HepG2 (cell line): ENCODE measurements around the gene CCDC150. TPM values are rescaled to one million over a fixed set of nuclear protein-coding genes. Genes with fewer than 3 reads are reported as not detected.

Experiments used
- ATAC-seq: fragments of 200-7000 bp; cut with Tn5 transposase; 3 replicates; pipeline ENCODE4 v1.9.1; 2020; ENCODE audit warnings: mild to moderate bottlenecking, moderate library complexity
- BruUV-seq: library from RNA; stranded (reverse); fragments of 400-500 nt; replicated peaks from 2 replicates; lab custom pipeline; 2021; lab: Mats Ljungman, UMichigan
- CTCF ChIA-PET: fragments of 300-600 bp; formaldehyde crosslinking; extraction: SDS; loops from one replicate; lab custom pipeline; 2021; ENCODE audit warnings: low total read pairs, inconsistent platforms, low intra/inter-chr PET ratio; lab: Yijun Ruan, JAX
- POLR2A ChIA-PET: fragments of 350-600 bp; sonication (Branson Sonifier 250); formaldehyde crosslinking; loops from one replicate; lab custom pipeline; 2020; ENCODE audit warnings: antibody characterized with exemption, inconsistent platforms; lab: Yijun Ruan, JAX
- DNase-seq: peaks from one replicate; pipeline ENCODE4 v3.0.0-alpha.2; 2015; ENCODE audit warnings: low spot score
- FAIRE-seq: peaks from 3 replicates; lab custom pipeline; 2011; peaks lifted over from hg19 to GRCh38; lab: Jason Lieb, UNC
- H2AFZ ChIP-seq: one replicate; pipeline ENCODE4 v1.6.1; 2011; ENCODE audit warnings: low read length, inconsistent platforms
- H3K27ac ChIP-seq: fragments of 300-600 bp; 3 replicates; pipeline ENCODE4 v1.8.0; 2011; ENCODE audit warnings: mixed run types, mild to moderate bottlenecking, mixed read lengths, low read length, inconsistent platforms; ENCODE audit not compliant: insufficient read depth; ENCODE audit errors: extremely low read length
- H3K27me3 ChIP-seq, 2 experiments: fragments of 200-600 bp in 1 of 2; 2 replicates in 1 of 2; 3 replicates in 1 of 2; pipeline versions ENCODE4 v1.6.0 to v1.8.0; 2011; ENCODE audit warnings: low read length in 2 of 2, mild to moderate bottlenecking in 2 of 2, moderate library complexity in 2 of 2, inconsistent platforms in 1 of 2; ENCODE audit not compliant: insufficient read depth in 2 of 2, control insufficient read depth in 1 of 2
- H3K36me3 ChIP-seq, 2 experiments: fragments of 200-600 bp in 1 of 2; replicated peaks in 1 of 2; 2 replicates in 1 of 2; 3 replicates in 1 of 2; pipeline versions ENCODE4 v1.5.1 to v1.8.0; 2011; ENCODE audit warnings: low read length in 2 of 2, inconsistent platforms in 1 of 2; ENCODE audit not compliant: insufficient read depth in 2 of 2, control insufficient read depth in 1 of 2
- H3K4me1 ChIP-seq: 2 replicates; pipeline ENCODE4 v1.5.1; 2012; ENCODE audit warnings: low read length, inconsistent platforms; ENCODE audit not compliant: insufficient read depth
- H3K4me2 ChIP-seq: 2 replicates; pipeline ENCODE4 v1.6.0; 2011; ENCODE audit warnings: low read depth, low read length, inconsistent platforms
- H3K4me3 ChIP-seq, 3 experiments: fragments of 200-600 bp in 1 of 3; sonication (generic), shearing (Covaris generic) in 1 of 3; replicated peaks in 1 of 3; 2 replicates each; pipeline ENCODE4 v1.5.1; 2011 to 2016; ENCODE audit warnings: low read length in 3 of 3, inconsistent platforms in 2 of 3, low read depth in 2 of 3, mild to moderate bottlenecking in 2 of 3, control low read depth in 1 of 3, mixed read lengths in 1 of 3; ENCODE audit not compliant: insufficient read depth in 1 of 3
- H3K79me2 ChIP-seq: one replicate; pipeline ENCODE4 v1.6.1; 2011; ENCODE audit warnings: low read length, inconsistent platforms; ENCODE audit not compliant: insufficient read depth
- H3K9ac ChIP-seq: 2 replicates; pipeline ENCODE4 v1.6.0; 2011; ENCODE audit warnings: mild to moderate bottlenecking, low read depth, low read length, inconsistent platforms; ENCODE audit not compliant: insufficient read depth
- H3K9me3 ChIP-seq: 2 replicates; pipeline ENCODE4 v1.5.1; 2012; ENCODE audit warnings: mild to moderate bottlenecking, low read length
- H4K20me1 ChIP-seq: 2 replicates; pipeline ENCODE4 v1.6.0; 2011; ENCODE audit warnings: inconsistent platforms, mild to moderate bottlenecking, low read length, moderate library complexity; ENCODE audit not compliant: insufficient read depth
- FOXP1 ChIP-seq, 2 experiments: fragments of 450-650 bp in 1 of 2; IDR thresholded peaks; 2 replicates each; pipeline ENCODE4 v1.6.1; 2017 to 2018; ENCODE audit warnings: antibody characterized with exemption in 1 of 2
- GABPA ChIP-seq, 2 experiments: IDR thresholded peaks; 2 replicates each; pipeline ENCODE4 v1.6.1; 2011 to 2016; ENCODE audit warnings: low read depth in 2 of 2, low read length in 1 of 2, missing biosample characterization in 1 of 2, missing genetic modification characterization in 1 of 2
- GABPB1 ChIP-seq: IDR thresholded peaks from 2 replicates; pipeline ENCODE4 v1.6.1; 2016; ENCODE audit warnings: mild to moderate bottlenecking, missing genetic modification reagents, moderate library complexity, missing compliant biosample characterization
- KLF16 ChIP-seq, 2 experiments: sonication (generic) in 1 of 2; formaldehyde crosslinking in 1 of 2; IDR thresholded peaks; 2 replicates each; pipeline versions ENCODE4 v1.6.1 to v1.8.0; 2016 to 2023; ENCODE audit warnings: missing genetic modification reagents in 2 of 2, missing compliant biosample characterization in 1 of 2
- NR2C2 ChIP-seq: sonication (generic); formaldehyde crosslinking; IDR thresholded peaks from 2 replicates; pipeline ENCODE4 v1.4.0; 2020; ENCODE audit warnings: missing genetic modification reagents, mild to moderate bottlenecking, moderate library complexity, borderline replicate concordance
- SAP130 ChIP-seq: IDR thresholded peaks from 2 replicates; pipeline ENCODE4 v1.6.1; 2016; ENCODE audit warnings: low read depth
- SP1 ChIP-seq, 2 experiments: fragments of 450-650 bp in 1 of 2; sonication (generic) in 1 of 2; formaldehyde crosslinking in 1 of 2; IDR thresholded peaks; 2 replicates each; pipeline versions ENCODE4 v1.4.0 to v1.6.1; 2016 to 2020; ENCODE audit warnings: missing genetic modification reagents in 1 of 2
- THAP11 ChIP-seq: IDR thresholded peaks from 2 replicates; pipeline ENCODE4 v1.6.1; 2016; ENCODE audit warnings: missing biosample characterization, missing genetic modification reagents
- ZNF12 ChIP-seq: sonication (generic); formaldehyde crosslinking; IDR thresholded peaks from 2 replicates; pipeline ENCODE4 v1.5.0; 2020; ENCODE audit warnings: missing genetic modification reagents
- ZNF121 ChIP-seq: sonication (generic); formaldehyde crosslinking; IDR thresholded peaks from 2 replicates; pipeline ENCODE4 v1.5.0; 2020; ENCODE audit warnings: mild to moderate bottlenecking, missing genetic modification reagents
- ZNF318 ChIP-seq: sonication (generic); formaldehyde crosslinking; IDR thresholded peaks from 2 replicates; pipeline ENCODE4 v1.4.0; 2020; ENCODE audit warnings: mild to moderate bottlenecking, missing genetic modification reagents
- ZNF331 ChIP-seq: sonication (generic); formaldehyde crosslinking; IDR thresholded peaks from 2 replicates; pipeline ENCODE4 v1.4.0; 2020; ENCODE audit warnings: missing genetic modification reagents
- ZNF350 ChIP-seq: sonication (generic); formaldehyde crosslinking; IDR thresholded peaks from 2 replicates; pipeline ENCODE4 v1.4.0; 2020; ENCODE audit warnings: mild to moderate bottlenecking, low read depth, missing genetic modification reagents, borderline replicate concordance
- WGBS: methylation state at CpG from one replicate; pipeline ENCODE4 v1.1.6; 2017; ENCODE audit warnings: low lambda C conversion rate; 5-methylcytosine and 5-hydroxymethylcytosine counted together
- in situ Hi-C: cut with HindIII; loops from 2 replicates; pipeline ENCODE4 v1.10.0; 2017; ENCODE audit warnings: low pct_unique_long_range_greater_than_20kb; ENCODE audit not compliant: extremely low pct_ligation_motif_present
- intact Hi-C: fragments of 100-400 bp; cut with micrococcal nuclease; formaldehyde crosslinking; loops from one replicate; pipeline ENCODE4 v1.10.0; 2022; ENCODE audit not compliant: unreplicated experiment
- polyA plus RNA-seq, 8 experiments: library from polyadenylated mRNA; depleted of rRNA in 3 of 8; stranded (reverse) in 7 of 8; unstranded in 1 of 8; fragments of >200 nt; fragmentation: Illumina TruSeq in 4 of 8; extraction: Trizol in 4 of 8; gene quantifications; 2 replicates each; pipeline versions ENCODE4 v1.2.1 to v1.2.3, GENCODE V29; 2011 to 2016; ENCODE audit warnings: low read depth in 4 of 8, missing spikeins in 1 of 8, mixed read lengths in 1 of 8; ENCODE audit not compliant: insufficient read depth in 1 of 8
- total RNA-seq, 5 experiments: library from RNA; depleted of rRNA; stranded (reverse); fragments of >200 nt; fragmentation: Illumina TruSeq; extraction: Trizol; gene quantifications; 2 replicates each; pipeline ENCODE4 v1.2.3, GENCODE V29; 2016; ENCODE audit warnings: low read depth in 1 of 5

The CCDC150 gene
- total and polyA plus RNA-seq, 2 of the 13 experiments (the other 11 are each of a cell fraction or from before 2014, with no cell fraction given): 14.9 to 32.6 TPM

GRCh38 chr2:196598846-196599245 lies 40.7 kb upstream of the CCDC150 start (continued):
- no peak for TF ChIP-seq ZNF318 (CRISPR knock-in tag)

GRCh38 chr2:196601430-196602306 lies 37.8 kb upstream of the CCDC150 start:
- ATAC-seq: peak; percentile 79
- Histone ChIP-seq H3K27me3 (peaks cover 0 to 3% of the 10 kb centered on the region in 2 experiments; a peak in 2 of 5 replicates), H3K9ac (no peak overlapping the region), H4K20me1 (no peaks in the 10 kb centered on the region), H3K4me3 (peak overlapping the region in 1 of 3 experiments; percentile 7; a peak in 1 of 6 replicates), H2AFZ (no peak overlapping the region), H3K79me2 (no peaks in the 10 kb centered on the region), H3K4me2 (peak overlapping the region; percentile 33), H3K36me3 (no peaks in the 10 kb centered on the region), H3K9me3 (no peaks in the 10 kb centered on the region), H3K27ac (no peak overlapping the region), H3K4me1 (0 out of 2 replicates have a peak, but pooled peaks cover 5% of the 10 kb centered on the region)
- intact Hi-C loops (no loop called here), in situ Hi-C loops (no loop called here)
- ChIA-PET CTCF (no interaction called here), POLR2A (no interaction called here)
- no TSS peak for BruUV-seq
- no peak for DNase-seq
- 17% methylated on average over 11 of the region's 13 CpGs for WGBS
- no peak for FAIRE-seq
- TF ChIP-seq THAP11: peak; percentile 40; the same call in 1 of the 2 replicates
- 0 out of 2 replicates have a peak, but pooled peaks have one; percentile 23 for TF ChIP-seq ZNF12 (CRISPR knock-in tag)
- TF ChIP-seq ZNF121 (CRISPR knock-in tag): no peak
- no peak for TF ChIP-seq ZNF331
- TF ChIP-seq GABPB1 (CRISPR knock-in tag): peak; percentile 72
- TF ChIP-seq GABPA (IDR thresholded peaks at IDR 0.05; ENCODE audit: low read depth, low read length): peak; percentile 58
- TF ChIP-seq GABPA (CRISPR knock-in tag; IDR thresholded peaks at IDR 0.05; ENCODE audit: low read depth): peak; percentile 90
- TF ChIP-seq SP1 (IDR thresholded peaks at IDR 0.05): no peak
- 0 out of 2 replicates have a peak, but pooled peaks have one; percentile 14 for TF ChIP-seq SP1 (CRISPR knock-in tag; IDR thresholded peaks at IDR 0.05)
- no peak for TF ChIP-seq FOXP1 (IDR thresholded peaks at IDR 0.05)
- peak; percentile 22; the same call in 1 of the 2 replicates for TF ChIP-seq FOXP1 (CRISPR knock-in tag; IDR thresholded peaks at IDR 0.05)
- TF ChIP-seq SAP130: 0 out of 2 replicates have a peak, but pooled peaks have one; percentile 27
- peak; percentile 93 for TF ChIP-seq NR2C2
- TF ChIP-seq ZNF350 (CRISPR knock-in tag): 0 out of 2 replicates have a peak, but pooled peaks have one; percentile 30
- no peak for TF ChIP-seq KLF16 (CRISPR knock-in tag; IDR thresholded peaks at IDR 0.05)
